ENCODE measurements around the gene SDF4.

DNA sequence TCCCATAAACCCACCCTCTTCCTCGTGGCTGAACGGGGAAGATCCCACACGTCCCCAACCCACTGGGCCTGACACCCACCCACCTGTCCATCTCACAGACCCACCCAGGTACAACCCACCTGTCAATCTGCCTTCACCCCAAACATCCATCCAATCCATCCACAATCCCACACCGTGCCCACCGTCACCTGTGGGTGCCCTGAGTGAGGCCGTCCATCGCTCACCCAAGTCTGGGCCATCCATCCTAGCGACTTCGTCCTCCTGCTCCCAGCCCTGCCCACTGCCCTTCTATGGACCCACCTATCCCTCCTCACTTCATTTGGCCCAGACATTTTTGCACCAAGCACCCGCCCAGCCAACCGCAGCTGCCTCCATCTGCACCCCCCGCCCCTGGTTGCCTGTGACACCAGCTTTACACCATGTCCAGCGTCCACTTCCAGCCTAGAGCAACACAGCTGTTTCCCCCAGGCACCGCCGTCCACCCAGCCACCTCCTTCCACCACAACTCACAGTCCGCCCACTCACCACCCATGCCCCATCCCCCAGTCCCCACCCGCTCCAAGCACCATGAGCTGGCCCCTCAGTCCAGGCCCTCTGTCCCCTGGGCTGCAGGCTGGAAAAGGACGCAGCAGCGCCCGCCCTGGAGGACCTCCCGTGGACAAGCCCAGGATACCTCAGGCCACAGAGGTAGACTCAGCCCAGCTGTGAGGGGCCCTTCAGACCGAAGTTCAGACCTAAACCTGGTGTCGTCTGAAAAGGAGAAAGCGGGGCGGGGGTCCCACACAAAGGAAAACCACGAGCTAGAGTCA is 50.5 kb downstream of the SDF4 start:
- TF ChIP-seq, protein P1, sequence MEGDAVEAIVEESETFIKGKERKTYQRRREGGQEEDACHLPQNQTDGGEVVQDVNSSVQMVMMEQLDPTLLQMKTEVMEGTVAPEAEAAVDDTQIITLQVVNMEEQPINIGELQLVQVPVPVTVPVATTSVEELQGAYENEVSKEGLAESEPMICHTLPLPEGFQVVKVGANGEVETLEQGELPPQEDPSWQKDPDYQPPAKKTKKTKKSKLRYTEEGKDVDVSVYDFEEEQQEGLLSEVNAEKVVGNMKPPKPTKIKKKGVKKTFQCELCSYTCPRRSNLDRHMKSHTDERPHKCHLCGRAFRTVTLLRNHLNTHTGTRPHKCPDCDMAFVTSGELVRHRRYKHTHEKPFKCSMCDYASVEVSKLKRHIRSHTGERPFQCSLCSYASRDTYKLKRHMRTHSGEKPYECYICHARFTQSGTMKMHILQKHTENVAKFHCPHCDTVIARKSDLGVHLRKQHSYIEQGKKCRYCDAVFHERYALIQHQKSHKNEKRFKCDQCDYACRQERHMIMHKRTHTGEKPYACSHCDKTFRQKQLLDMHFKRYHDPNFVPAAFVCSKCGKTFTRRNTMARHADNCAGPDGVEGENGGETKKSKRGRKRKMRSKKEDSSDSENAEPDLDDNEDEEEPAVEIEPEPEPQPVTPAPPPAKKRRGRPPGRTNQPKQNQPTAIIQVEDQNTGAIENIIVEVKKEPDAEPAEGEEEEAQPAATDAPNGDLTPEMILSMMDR (IDR thresholded peaks at IDR 0.05): no peak
- no peak for TF ChIP-seq EZH2 (IDR thresholded peaks at IDR 0.05; ENCODE audit: borderline replicate concordance, insufficient read depth, low read depth, low read length, poor library complexity, severe bottlenecking)

Measured in B cell (primary cell).